ENCODE data around the gene MOSPD3. TPM values are rescaled to one million over a fixed set of nuclear protein-coding genes. Genes with fewer than 3 reads are reported as not detected.

The MOSPD3 gene
- total RNA-seq, 1 experiment from 2014 or later = 16.7 TPM

- Histone ChIP-seq H3K9ac (ENCODE audit: extremely low read depth, insufficient read length, low read length) (no peak overlapping the region), H3K79me1 (ENCODE audit: insufficient read depth, low read depth, low read length, poor library complexity, severe bottlenecking) (no peaks in the 10 kb centered on the region), H4K8ac (replicated peaks; ENCODE audit: insufficient read length, low read depth, low read length) (no peak overlapping the region), H3K23me2 (ENCODE audit: insufficient read length, low read depth, low read length, poor library complexity, severe bottlenecking) (peaks cover 8% of the 10 kb centered on the region), H4K91ac (ENCODE audit: insufficient read length, low read depth, low read length) (no peak overlapping the region), H3K23ac (ENCODE audit: insufficient read length, low read depth, low read length) (no peak overlapping the region), H2AFZ (ENCODE audit: low read length) (no peak overlapping the region), H3K18ac (ENCODE audit: insufficient read length, low read depth, low read length) (no peak overlapping the region), H3K14ac (ENCODE audit: insufficient read depth, low read length) (no peak overlapping the region), H4K20me1 (ENCODE audit: control insufficient read depth, insufficient read depth, insufficient read length) (no peaks in the 10 kb centered on the region), H2BK120ac (ENCODE audit: low read depth, low read length, poor library complexity, severe bottlenecking) (no peak overlapping the region), H2BK15ac (ENCODE audit: low read depth, low read length) (no peak overlapping the region), H3K56ac (ENCODE audit: insufficient read length, low read depth, low read length) (no peak overlapping the region), H3T11ph (ENCODE audit: low read length) (no peak overlapping the region), H3K27ac (ENCODE audit: insufficient read length, low read depth, low read length) (no peak overlapping the region), H3K4me1 (ENCODE audit: insufficient read depth, low read length) (peaks cover 4% of the 10 kb centered on the region; the same call in 1 of the 2 replicates), H3K4me2 (ENCODE audit: insufficient read depth, insufficient read length, low read length) (no peak overlapping the region), H2AK5ac (ENCODE audit: insufficient read length, low read length) (no peak overlapping the region), H2BK5ac (ENCODE audit: insufficient read length, low read length) (no peak overlapping the region), H2BK12ac (ENCODE audit: insufficient read length, low read depth, low read length) (no peak overlapping the region), H2BK20ac (ENCODE audit: low read depth, low read length, poor library complexity, severe bottlenecking) (no peak overlapping the region), H3K4ac (ENCODE audit: low read depth, low read length) (no peak overlapping the region), H3K79me2 (ENCODE audit: insufficient read depth, low read length) (no peaks in the 10 kb centered on the region), H3K27me3 (ENCODE audit: insufficient read depth, low read length) (no peaks in the 10 kb centered on the region), H3K9me3 (ENCODE audit: control insufficient read depth, low read depth, low read length) (no peaks in the 10 kb centered on the region), H4K5ac (ENCODE audit: insufficient read length, low read depth, low read length) (no peak overlapping the region)
- DNase-seq = no peak
- WGBS (ENCODE audit: extremely low coverage, insufficient read length, low lambda C conversion rate) = no CpG with 5 or more reads among the region's 11 CpGs
- Mint-ChIP-seq H3K4me3 (no peak overlapping the region), H3K36me3 (ENCODE audit: insufficient read depth in 1 of 3, low read depth in 3 of 3) (peaks cover 9 to 17% (median 15%) of the 10 kb centered on the region in 3 experiments; a peak in 5 of 7 replicates), H3K9me3 (no peaks in the 10 kb centered on the region), H3K27ac (no peak overlapping the region), H3K27me3 (ENCODE audit: low read depth) (peaks cover under 1% of the 10 kb centered on the region; the same call in 1 of the 2 replicates), H3K4me1 (peaks cover 22 to 25% of the 10 kb centered on the region in 2 experiments)
- TF ChIP-seq, protein P1, sequence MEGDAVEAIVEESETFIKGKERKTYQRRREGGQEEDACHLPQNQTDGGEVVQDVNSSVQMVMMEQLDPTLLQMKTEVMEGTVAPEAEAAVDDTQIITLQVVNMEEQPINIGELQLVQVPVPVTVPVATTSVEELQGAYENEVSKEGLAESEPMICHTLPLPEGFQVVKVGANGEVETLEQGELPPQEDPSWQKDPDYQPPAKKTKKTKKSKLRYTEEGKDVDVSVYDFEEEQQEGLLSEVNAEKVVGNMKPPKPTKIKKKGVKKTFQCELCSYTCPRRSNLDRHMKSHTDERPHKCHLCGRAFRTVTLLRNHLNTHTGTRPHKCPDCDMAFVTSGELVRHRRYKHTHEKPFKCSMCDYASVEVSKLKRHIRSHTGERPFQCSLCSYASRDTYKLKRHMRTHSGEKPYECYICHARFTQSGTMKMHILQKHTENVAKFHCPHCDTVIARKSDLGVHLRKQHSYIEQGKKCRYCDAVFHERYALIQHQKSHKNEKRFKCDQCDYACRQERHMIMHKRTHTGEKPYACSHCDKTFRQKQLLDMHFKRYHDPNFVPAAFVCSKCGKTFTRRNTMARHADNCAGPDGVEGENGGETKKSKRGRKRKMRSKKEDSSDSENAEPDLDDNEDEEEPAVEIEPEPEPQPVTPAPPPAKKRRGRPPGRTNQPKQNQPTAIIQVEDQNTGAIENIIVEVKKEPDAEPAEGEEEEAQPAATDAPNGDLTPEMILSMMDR (conservative IDR thresholded peaks at IDR 0.05) = no peak
Observed at GRCh38 chr7:100582650-100583049, 29.7 kb upstream of the MOSPD3 start.
